Activated T-cell treated with anti-CD3 and anti-CD28 coated beads for 24 hours (primary cell): Measurements from ENCODE around the gene SLC4A8.

Experiments used
- DNase-seq: peaks from one replicate; pipeline ENCODE4 v3.0.0-alpha.2; 2020; ENCODE audit warnings: low read depth

The SLC4A8 gene

DNA sequence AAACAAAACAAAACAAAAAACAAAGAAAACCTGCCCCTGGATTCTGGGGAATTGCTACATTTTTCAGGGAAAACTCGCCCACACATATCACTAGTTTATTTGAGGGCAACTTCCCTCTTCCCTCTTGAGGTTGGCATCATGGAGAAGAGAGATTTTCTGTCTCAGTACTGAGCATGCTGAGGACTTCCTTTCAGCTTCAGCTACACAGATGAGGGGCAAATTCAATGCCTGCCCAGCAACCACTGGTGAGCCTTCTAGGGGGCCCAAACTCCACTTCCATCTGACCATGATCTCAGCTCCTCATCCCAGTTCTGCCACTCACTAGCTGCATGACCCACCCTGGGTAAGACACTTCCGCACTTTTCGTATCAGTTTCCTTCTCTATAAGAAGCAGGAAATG, 103.3 kb downstream of the SLC4A8 start:
- DNase-seq: no peak

DNA sequence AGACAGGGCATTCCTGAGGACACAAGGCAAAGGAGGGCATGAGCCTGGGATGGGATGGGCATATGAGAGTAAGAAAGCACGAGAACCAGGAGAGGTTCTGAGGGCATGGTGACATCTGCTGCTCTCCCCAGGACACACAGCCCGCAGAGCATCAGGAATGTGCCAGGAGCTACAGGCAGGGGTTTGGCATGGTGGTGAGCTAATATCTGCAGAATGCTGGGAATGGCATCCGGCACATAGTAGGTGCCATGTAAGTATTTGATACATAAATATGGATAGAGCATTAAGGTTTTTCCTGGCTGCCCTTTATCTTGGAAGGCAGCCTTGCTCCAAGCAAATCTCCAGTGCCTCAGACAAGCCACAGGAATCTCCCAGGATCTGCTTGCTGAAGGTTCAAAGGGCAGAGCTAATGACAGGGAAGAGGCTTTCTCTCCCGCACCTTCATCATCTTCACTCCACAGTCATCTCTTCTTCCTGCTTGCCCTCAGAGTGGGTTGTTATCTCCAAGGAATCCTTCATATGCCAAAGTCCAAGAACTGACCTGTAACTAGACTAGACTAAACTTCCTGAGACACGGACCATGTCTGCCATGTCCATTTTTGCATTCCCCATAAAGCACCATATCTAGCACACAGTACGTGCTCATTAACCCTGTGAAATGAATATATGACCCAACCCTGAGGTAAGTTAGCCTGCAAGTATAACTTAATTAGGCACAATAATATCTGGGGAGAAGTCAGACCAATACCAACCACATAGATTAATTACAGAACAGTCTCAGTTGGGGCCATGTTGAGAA, 104.4 kb downstream of the SLC4A8 start:
- DNase-seq: no peak

DNA sequence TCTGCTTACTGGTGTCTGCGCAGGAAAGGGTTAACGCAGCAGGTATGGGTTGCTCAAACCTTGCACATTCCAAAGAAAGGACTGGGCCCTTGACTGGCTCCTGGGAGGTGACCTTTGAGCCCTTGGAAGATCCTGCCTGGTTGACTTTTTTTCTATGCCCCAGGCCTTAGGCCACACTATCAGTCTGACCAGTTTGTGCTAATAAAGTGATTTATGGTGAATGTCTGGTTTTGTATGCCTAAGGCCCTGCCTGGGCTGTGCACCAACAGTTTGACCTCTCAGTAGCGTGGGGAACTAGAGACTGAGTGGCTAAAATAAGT, 105.0 kb downstream of the SLC4A8 start:
- no peak for DNase-seq

DNA sequence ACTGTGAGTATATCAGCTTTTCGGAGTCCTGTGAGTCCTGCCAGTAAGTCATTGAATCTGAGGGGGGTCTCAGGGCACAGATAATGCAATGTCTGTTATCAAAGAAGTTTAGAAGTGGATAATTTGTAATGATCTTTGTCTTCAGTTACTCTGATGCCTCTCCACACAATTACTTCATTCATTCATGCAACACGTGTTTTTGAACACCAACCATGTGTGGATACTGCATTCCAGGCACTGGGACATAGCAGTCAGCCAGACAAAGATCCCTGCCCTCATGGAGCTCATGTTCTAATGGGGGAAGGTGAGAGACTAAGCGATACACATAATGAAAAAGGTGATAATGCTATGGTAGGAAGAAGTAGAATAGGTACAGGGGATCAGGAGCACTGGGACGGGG, 105.6 kb downstream of the SLC4A8 start:
- no peak for DNase-seq

DNA sequence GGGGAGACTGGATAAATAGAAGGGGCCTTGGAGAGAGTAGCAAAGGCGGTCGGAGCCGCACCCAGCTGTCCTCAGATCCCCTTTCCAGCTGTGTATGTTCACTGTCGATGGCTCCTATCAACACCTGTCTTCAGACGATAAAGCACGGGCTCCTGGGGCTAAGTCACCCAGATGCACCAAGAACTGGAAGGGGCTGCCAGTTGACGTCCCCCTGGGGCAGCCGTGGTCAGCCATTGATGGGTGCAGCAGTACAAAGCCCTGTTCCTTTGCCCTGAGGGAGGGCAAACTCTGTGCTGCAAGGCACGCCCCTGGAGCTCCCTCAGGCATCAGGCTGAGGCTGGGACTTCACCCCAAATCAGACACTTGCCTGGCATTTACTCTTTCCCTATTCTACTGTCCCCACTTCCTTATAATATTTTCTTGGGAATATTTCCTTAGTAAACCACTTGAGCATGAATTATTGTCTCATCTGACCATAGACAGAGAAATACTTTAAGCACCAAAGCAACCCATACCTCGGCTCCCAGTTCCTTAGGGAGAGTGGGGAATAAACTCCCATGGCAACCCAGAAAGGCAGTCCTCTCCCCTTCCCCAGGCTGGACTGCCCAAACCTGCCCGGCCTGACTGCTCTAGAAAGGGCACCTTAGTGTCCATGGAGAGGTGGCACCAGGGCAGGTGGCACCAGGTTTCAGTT, 106.8 kb downstream of the SLC4A8 start:
- no peak for DNase-seq

DNA sequence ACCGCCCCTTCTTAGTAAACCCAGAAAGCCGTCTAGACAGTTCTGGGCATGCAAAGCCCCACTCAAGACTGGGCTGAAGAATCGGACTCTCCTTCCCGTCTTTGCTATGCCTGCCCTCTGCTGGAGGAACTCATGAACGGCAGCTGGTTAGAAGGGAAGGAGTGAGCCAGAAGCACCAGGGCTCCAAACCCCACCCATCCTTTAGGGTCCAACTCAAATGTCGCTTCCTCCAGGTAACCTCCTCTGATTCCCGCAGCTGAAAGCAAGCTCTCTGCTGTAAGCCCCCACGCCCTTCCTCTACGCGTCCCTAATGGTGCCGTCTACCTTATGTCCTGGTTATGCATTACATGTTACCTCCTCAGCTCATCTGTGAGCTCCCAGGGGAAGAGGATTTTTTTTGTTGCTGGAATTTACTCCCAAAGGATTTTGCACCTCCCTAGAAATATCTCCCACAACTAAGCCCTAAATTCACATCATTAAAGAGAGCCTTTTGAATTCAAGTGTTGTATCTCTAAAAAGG, 107.4 kb downstream of the SLC4A8 start:
- DNase-seq: peak; percentile 76

DNA sequence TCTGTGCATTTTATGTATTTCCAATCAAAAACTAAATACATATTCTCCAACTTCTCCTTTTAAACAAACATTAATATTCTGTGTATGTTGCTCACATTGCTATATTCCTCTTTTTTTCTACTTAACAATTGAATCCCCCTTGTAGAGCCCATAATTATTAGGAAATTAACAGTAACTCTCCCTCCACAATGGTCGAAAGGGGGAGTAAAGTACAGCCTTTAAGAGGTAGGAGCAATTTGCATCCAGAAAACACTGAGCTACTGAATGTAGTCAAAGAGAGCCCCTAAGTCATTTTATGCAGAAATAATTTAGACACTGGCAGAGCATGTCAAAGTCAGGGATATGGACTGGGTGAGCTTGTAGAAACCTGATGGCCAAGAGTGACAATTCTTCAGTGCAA, 109.2 kb downstream of the SLC4A8 start:
- no peak for DNase-seq

DNA sequence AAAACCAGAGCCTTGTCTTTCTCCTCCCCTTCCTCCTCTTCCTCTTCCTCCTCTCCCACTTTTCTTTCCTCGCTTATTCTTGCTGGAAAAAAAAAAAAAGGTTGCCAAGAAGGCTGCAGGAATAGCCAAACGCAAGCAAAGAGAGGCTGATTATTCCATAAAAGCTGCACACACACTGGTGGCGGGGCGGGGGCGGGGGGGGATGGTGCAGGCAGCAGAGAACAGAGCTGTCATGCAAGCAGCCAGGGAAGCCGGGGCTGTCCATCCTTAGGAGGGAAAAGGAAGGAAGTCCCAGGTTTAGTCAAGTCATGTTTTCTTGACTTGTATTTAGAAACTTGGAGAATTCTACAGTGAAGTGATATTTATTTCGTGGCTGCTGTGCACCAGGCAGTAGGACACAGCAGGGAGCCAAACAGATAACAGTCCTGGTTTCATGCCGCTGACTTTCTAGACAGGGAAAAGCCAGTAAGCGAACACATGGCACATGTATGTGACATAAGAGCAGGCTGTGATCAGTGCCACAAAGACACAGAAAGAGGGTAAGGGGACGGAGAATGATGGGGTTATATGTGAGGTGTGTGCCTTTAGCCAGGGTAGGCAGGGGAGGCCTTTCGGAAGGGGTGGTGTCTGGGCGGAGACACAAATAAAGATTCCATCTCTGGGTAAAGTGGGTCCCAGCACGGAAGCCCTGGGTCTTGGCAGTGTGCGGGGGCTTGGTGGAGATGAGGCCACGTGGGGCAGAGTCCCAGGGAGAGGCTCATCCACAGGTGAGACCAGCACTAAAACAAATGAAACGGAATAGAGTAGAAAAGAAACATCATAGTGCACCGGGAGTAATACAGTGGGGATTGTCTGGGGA, 109.8 kb downstream of the SLC4A8 start:
- no peak for DNase-seq

DNA sequence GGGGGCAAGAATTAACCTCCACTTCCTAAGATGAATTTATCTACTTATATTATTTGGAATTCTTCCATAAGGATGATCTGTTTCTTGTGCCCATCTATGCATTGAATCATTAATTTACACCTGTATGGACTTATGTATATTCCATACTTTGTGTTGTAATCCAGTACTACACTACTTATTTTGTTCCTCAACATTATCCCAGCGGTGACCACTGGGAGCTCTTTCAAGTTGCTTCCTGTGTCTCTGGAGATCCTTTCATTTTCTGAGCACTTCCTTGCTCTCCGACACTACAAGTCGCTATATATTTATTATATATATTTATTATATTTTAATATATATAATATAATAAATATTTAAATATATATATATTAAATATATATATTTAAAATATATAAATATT, 111.5 kb downstream of the SLC4A8 start:
- DNase-seq: no peak

DNA sequence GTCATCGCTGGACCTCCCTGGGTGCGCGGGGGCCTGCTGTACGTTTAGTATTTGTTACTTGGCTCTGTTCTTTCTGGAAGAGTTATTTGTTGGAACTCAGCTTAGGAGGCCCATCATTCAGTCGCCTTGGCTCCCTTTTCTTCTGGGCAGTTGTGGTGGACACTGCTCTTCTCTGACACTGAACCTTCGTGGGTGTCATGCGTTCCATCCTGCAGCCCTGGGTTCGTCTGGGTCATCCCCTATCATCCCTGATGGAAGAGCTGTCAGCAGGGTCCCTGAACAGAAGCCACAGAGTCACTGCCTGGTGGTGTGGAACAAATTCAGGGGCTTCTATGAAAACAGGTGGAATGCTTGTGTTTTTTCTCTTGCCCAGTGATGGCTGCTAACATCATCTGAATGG, 113.5 kb downstream of the SLC4A8 start:
- no peak for DNase-seq

DNA sequence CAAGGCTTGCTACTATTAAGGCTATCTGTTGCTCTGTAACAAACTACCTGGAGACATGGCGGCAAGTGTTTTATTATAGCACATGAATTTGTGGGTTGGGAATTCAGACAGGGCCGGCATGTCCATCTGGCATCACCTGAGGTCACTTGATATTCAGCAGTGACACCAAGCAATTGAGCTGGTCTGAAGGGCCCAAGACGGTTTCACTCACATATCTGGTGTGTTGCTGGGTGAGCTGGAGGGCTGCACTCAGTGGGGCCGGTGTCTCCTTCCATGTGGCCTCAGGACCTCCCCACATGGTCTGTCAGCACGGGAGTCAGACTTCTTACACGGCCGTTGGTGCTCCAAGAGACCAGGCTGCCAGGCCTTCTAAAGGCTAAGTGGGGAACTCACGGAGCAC, 114.0 kb downstream of the SLC4A8 start:
- DNase-seq: no peak

DNA sequence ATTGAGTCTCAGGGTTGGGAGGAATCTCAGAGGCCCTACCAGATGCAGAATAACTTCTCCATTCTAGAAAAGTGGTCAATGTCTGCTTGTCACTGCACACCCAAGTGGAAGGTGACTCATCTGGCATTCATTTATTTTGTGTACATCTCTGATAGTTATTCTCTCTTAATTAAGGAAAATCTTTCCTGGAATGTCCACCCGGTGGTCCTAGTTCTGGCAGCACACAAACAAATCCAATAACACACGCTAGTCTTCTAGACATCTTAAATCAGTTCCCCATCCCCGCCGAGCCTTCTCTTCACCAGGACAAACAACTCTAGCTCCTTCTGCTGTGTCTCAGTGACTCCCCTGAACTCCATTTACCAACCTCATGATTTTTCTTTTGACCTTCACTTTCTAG, 116.4 kb downstream of the SLC4A8 start:
- DNase-seq: no peak

DNA sequence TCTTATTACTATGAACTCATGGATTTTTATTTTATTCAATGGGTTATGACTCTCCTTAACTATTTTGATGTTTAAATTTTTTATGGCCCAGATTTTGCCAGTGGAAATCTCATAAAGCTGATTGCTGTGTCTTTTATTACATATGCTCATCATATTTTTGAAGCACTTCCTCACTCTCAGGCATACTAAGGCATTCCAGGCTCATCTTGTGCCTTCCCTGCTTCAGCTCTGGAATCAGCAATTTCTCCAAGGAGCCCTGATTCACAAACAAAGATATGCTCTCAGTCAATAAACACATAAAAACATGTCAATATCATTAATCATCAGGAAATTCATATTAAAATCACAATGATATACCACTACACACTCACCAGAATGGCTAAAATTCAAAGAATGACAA, 121.5 kb downstream of the SLC4A8 start:
- no peak for DNase-seq

DNA sequence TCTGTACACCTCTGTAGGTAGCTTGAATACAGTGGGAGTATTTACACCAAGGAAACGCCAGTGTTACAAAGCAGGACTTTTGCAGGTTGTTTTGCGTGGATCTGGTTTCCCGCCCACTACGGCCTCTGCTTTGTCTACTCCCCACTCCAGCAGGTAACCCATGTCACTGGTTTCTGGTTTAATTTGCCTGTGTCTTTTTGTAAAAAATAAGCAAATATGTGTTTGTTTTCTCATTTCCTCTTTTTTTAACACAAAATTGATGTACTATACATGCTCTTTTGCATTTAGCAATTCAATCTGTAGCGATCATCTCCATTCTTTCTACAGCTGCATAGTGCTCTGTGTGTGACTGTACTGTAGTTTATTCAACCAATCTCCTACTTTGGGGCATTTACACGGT, 123.0 kb downstream of the SLC4A8 start:
- DNase-seq: no peak

DNA sequence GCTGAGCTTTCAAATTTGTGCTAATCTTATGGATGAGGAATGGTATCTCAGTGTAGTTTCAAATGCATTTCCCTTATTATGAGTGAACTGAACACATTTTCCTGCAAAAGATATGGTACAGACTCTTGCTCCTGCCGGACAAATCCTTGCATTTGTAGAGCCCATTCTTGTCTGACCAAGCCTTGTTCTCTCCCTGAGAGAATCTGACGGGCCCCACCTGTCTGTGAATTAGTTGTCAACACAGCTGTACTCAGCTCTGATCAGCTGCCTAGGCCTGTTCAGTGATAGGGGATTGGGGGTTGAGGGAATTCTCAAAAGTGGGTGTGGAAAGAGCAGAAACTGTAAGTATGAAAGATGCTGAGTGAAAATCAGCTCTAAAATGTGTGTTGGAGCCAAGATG, 123.6 kb downstream of the SLC4A8 start:
- no peak for DNase-seq

DNA sequence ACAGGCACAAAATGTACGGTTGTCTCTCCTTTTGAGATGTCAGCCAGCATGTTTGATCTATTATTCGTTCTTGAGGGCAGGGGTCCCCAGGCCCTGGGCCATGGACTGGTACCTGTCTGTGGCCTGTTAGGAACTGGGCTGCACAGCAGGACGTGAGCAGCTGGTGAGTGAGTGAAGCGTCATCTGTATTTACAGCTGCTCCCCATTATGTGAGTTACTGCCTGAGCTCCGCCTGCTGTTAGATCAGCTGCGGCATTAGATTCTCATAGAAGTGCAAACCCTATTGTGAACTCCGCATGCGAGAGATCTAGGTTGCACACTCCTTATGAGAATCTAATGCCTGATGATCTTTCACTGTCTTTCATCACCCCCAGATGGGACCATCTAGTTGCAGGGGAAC, 125.0 kb downstream of the SLC4A8 start:
- DNase-seq: no peak
